Retinal pigment epithelial cell (primary cell): ENCODE results near the gene PTPRR.
A peak's percentile ranks its signal among the peaks of the same experiment; 100 is the strongest.
"Not testable (repeated sequence)": the region's sequence is repeated elsewhere in the genome, so short reads cannot be mapped to it uniquely, and the experiment has no call there.

Experiments
- DNase-seq: peaks from one replicate; pipeline ENCODE4 v3.0.0-alpha.2; 2010; ENCODE audit warnings: low read depth
- H3K4me3 ChIP-seq: 2 replicates; pipeline ENCODE4 v1.5.1; 2011; ENCODE audit warnings: mild to moderate bottlenecking, low read length, control low read depth, moderate library complexity
- CTCF ChIP-seq: conservative IDR thresholded peaks from 2 replicates; pipeline ENCODE4 v1.5.1; 2011; ENCODE audit warnings: low read depth, low read length, control low read depth, inconsistent platforms

Gene PTPRR

GRCh38 chr12:70741256-70741655 is 179.3 kb downstream of the PTPRR start:
- DNase-seq, result no peak
- H3K4me3 ChIP-seq, result no peak overlapping the region
- TF ChIP-seq CTCF, result no peak

DNA sequence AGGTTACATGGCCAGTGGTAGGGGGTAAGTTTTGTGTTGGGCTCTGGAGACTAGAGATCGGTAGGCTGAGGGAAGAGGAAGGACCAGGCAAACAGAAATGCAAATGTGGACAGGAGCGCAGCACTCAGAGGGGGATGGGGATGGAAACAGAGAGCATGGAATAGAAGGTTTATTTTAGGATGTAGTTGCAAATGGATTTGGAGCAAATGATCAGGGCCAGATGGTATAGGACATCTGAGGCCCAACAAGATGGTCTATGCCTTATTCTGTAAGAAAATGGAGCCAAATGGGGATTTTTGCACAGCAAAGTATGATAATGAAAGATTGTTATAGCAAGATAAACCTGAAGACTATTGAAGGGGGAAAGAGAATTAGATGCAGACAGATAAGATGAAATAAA is 180.8 kb downstream of the PTPRR start:
- no peak for DNase-seq
- no peak for TF ChIP-seq CTCF
- no peak overlapping the region for H3K4me3 ChIP-seq

DNA sequence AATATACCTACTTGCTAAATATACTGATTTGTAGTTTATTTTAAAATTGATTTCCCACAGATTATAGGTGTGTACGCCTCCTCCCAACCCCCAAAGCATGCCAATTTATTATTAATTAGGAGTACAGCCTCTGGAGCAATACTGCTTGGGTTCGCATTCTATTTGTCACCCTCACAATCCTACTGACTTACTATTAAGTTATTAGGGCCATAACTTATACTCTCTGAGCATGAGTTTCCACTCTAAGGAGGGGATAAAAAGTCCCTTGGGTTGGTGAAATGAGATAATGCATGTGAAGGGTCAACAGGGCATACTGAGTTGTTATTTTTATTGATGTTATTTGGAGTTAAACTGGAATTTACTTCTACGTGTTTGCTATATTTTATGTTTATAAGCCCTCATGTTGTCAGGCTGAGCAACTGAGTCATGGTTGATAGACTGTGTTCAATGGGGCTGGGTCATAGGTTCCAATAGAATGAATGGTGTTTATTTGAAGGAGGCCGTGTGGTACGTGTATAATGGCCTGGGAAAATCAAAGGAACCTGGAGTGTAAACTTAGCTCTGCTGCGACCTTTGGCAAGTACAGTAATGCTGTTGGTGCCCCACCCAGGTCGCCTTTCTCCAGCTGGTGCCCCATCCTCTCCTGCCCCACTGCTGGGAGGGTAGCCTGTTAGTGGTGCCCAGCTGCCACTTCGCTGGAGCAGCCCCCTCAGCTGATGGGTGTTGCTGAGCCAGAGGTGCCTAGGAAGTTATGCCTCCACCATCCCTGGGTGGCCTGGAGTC is 184.0 kb downstream of the PTPRR start:
- H3K4me3 ChIP-seq, result no peak overlapping the region
- no peak for DNase-seq
- no peak for TF ChIP-seq CTCF

GRCh38 chr12:70735197-70735596 is 185.3 kb downstream of the PTPRR start:
- H3K4me3 ChIP-seq, DNase-seq: not testable (repeated sequence)

- peak; percentile 34 for DNase-seq
- no peak overlapping the region for H3K4me3 ChIP-seq
- TF ChIP-seq CTCF, result peak; percentile 75
These were observed 187.2 kb downstream of the PTPRR start for GRCh38 chr12:70733385-70733784.

GRCh38 chr12:70732287-70732686 is 188.3 kb downstream of the PTPRR start:
- DNase-seq, result no peak
- TF ChIP-seq CTCF, result no peak
- no peak overlapping the region for H3K4me3 ChIP-seq

DNA sequence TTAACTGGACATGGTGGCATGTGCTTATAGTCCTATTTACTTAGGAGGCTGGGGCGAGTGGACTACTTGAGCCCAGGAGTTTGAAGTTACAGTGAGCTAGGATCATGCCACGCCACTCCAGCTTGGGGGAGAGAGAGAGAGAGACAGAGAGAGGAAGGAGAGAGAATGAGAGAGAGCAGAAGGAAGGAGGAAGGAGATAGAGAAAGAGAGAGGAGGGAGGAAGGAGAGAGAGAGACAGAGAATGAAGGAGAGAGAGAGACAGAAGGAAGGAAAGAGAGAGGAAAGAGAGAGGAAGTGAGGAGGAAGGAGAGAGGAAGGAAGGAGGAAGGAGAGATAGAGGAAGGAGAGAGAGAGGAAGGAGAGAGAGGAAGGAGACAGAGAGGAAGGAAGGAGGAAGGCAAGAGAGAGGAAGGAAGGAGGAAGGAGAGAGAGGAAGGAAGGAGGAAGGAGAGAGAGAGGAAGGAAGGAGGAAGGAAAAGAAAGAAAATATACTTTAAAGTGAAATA is 189.8 kb downstream of the PTPRR start:
- DNase-seq, result no peak
- TF ChIP-seq CTCF, result no peak
- H3K4me3 ChIP-seq, result no peak overlapping the region
